ENCODE results near the gene SMIM11.
"Not testable (repeated sequence)": the region's sequence is repeated elsewhere in the genome, so short reads cannot be mapped to it uniquely, and the experiment has no call there.

Gene SMIM11

GRCh38 chr21:34374940-34375618 lies at the start of gene SMIM11:
Gene SMIM11, plus strand, starts transcription at chr21:34375507. Its CDS starts 3,998 bp downstream, at chr21:34379505.
- H3K36me3 ChIP-seq; H3K4me3 ChIP-seq (ENCODE audit: low read depth, low read length); H3K9me3 ChIP-seq (ENCODE audit: severe bottlenecking); H3K27me3 ChIP-seq (ENCODE audit: insufficient read depth, low read depth, severe bottlenecking); DNase-seq; H3K27ac ChIP-seq: not testable (repeated sequence)

- Histone ChIP-seq H3K27ac (no peak overlapping the region), H3K36me3 (no peaks in the 10 kb centered on the region), H3K9me3 (ENCODE audit: severe bottlenecking) (peaks cover 3% of the 10 kb centered on the region), H3K4me3 (ENCODE audit: low read depth, low read length) (no peak overlapping the region), H3K27me3 (ENCODE audit: insufficient read depth, low read depth, severe bottlenecking) (peaks cover 96% of the 10 kb centered on the region)
- peak; percentile 45 for TF ChIP-seq CTCF (IDR thresholded peaks at IDR 0.05; ENCODE audit: low read depth, low read length)
- peak; percentile 37 for DNase-seq
These were observed 45.3 kb upstream of the SMIM11 start for GRCh38 chr21:34330055-34330454.

GRCh38 chr21:34331726-34332125 lies 43.6 kb upstream of the SMIM11 start:
- TF ChIP-seq CTCF (IDR thresholded peaks at IDR 0.05; ENCODE audit: low read depth, low read length) = no peak
- Histone ChIP-seq H3K27ac (no peak overlapping the region), H3K36me3 (no peaks in the 10 kb centered on the region), H3K27me3 (ENCODE audit: insufficient read depth, low read depth, severe bottlenecking) (peaks cover 98% of the 10 kb centered on the region), H3K4me3 (ENCODE audit: low read depth, low read length) (no peak overlapping the region), H3K9me3 (ENCODE audit: severe bottlenecking) (peaks cover 6% of the 10 kb centered on the region)
- DNase-seq = no peak

GRCh38 chr21:34332347-34332746 lies 43.0 kb upstream of the SMIM11 start:
- H3K36me3 ChIP-seq = no peaks in the 10 kb centered on the region
- H3K9me3 ChIP-seq (ENCODE audit: severe bottlenecking) = peaks cover 6% of the 10 kb centered on the region
- no peak for DNase-seq
- no peak overlapping the region for H3K4me3 ChIP-seq (ENCODE audit: low read depth, low read length)
- peaks cover 98% of the 10 kb centered on the region for H3K27me3 ChIP-seq (ENCODE audit: insufficient read depth, low read depth, severe bottlenecking)
- H3K27ac ChIP-seq = no peak overlapping the region
- TF ChIP-seq CTCF (IDR thresholded peaks at IDR 0.05; ENCODE audit: low read depth, low read length) = no peak

GRCh38 chr21:34333121-34333739 lies 42.1 kb upstream of the SMIM11 start:
- Histone ChIP-seq H3K27ac (no peak overlapping the region), H3K9me3 (ENCODE audit: severe bottlenecking) (peaks cover 8% of the 10 kb centered on the region), H3K4me3 (ENCODE audit: low read depth, low read length) (no peak overlapping the region), H3K27me3 (ENCODE audit: insufficient read depth, low read depth, severe bottlenecking) (peaks cover 98% of the 10 kb centered on the region), H3K36me3 (no peaks in the 10 kb centered on the region)
- no peak for DNase-seq
- TF ChIP-seq CTCF (IDR thresholded peaks at IDR 0.05; ENCODE audit: low read depth, low read length) = no peak

DNA sequence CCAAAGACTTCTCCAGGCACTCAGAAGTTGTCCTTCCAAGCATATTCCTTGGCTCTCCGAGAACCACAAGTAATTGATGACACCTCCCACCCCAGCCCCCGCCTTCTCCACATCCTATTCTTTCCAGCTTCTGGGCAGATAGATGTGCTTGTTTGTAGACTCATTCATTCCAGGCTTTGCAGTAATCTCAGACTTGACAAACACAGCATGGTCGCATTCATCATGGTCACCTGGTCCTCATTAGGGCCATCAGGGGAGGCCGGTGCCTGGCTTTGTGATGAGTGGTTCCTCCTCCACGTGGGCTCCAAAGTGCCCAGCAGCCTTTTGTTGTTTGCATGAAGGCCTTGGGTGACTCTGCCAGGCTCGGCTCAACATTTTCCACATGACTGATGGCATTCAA lies 40.0 kb upstream of the SMIM11 start:
- H3K27me3 ChIP-seq (ENCODE audit: insufficient read depth, low read depth, severe bottlenecking) = peaks cover 98% of the 10 kb centered on the region
- peaks cover 5% of the 10 kb centered on the region for H3K9me3 ChIP-seq (ENCODE audit: severe bottlenecking)
- H3K4me3 ChIP-seq (ENCODE audit: low read depth, low read length) = no peak overlapping the region
- no peak for DNase-seq
- no peaks in the 10 kb centered on the region for H3K36me3 ChIP-seq
- H3K27ac ChIP-seq = no peak overlapping the region
- TF ChIP-seq CTCF (IDR thresholded peaks at IDR 0.05; ENCODE audit: low read depth, low read length) = no peak
